ENCODE results near the gene ATOH1.

The ATOH1 gene

GRCh38 chr4:93802045-93802444 is 26.5 kb upstream of the ATOH1 start:
- Histone ChIP-seq H3K9me3 (ENCODE audit: control insufficient read depth, insufficient read depth, low read length) (no peaks in the 10 kb centered on the region), H3K79me2 (ENCODE audit: control insufficient read depth, low read length) (no peaks in the 10 kb centered on the region), H3K9me2 (replicated peaks; ENCODE audit: control insufficient read depth, low read length) (no peaks in the 10 kb centered on the region), H3K4me1 (ENCODE audit: control insufficient read depth, low read length) (no peaks in the 10 kb centered on the region), H4K20me1 (ENCODE audit: control insufficient read depth, insufficient read depth, low read depth, low read length) (no peaks in the 10 kb centered on the region), H3K4me2 (ENCODE audit: low read length) (no peak overlapping the region), H3K36me3 (ENCODE audit: control insufficient read depth, low read length) (no peaks in the 10 kb centered on the region), H3K27ac (ENCODE audit: low read depth, low read length) (no peak overlapping the region), H3F3A (ENCODE audit: control insufficient read depth, insufficient read depth) (no peaks in the 10 kb centered on the region), H3K27me3 (ENCODE audit: control insufficient read depth, low read length) (no peaks in the 10 kb centered on the region), H3K4me3 (ENCODE audit: low read length) (no peak overlapping the region)
- TF ChIP-seq EZH2phosphoT487 (IDR thresholded peaks at IDR 0.05; ENCODE audit: borderline replicate concordance, low read length) (no peak), CTCF (IDR thresholded peaks at IDR 0.05; ENCODE audit: low read depth, low read length, poor library complexity, severe bottlenecking) (no peak)

- Histone ChIP-seq H3K4me1 (ENCODE audit: control insufficient read depth, low read length) (no peaks in the 10 kb centered on the region; the same call in 1 of the 2 replicates), H3K36me3 (ENCODE audit: control insufficient read depth, low read length) (no peaks in the 10 kb centered on the region), H3K9me2 (replicated peaks; ENCODE audit: control insufficient read depth, low read length) (no peaks in the 10 kb centered on the region), H3K9me3 (ENCODE audit: control insufficient read depth, insufficient read depth, low read length) (no peaks in the 10 kb centered on the region), H3K4me3 (ENCODE audit: low read length) (no peak overlapping the region), H3K4me2 (ENCODE audit: low read length) (no peak overlapping the region), H3K27me3 (ENCODE audit: control insufficient read depth, low read length) (no peaks in the 10 kb centered on the region), H3K79me2 (ENCODE audit: control insufficient read depth, low read length) (no peaks in the 10 kb centered on the region), H3K27ac (ENCODE audit: low read depth, low read length) (no peak overlapping the region), H3F3A (ENCODE audit: control insufficient read depth, insufficient read depth) (no peaks in the 10 kb centered on the region), H4K20me1 (ENCODE audit: control insufficient read depth, insufficient read depth, low read depth, low read length) (no peaks in the 10 kb centered on the region)
- no peak for TF ChIP-seq EZH2phosphoT487 (IDR thresholded peaks at IDR 0.05; ENCODE audit: borderline replicate concordance, low read length)
- no peak for TF ChIP-seq CTCF (IDR thresholded peaks at IDR 0.05; ENCODE audit: low read depth, low read length, poor library complexity, severe bottlenecking)
Measured at GRCh38 chr4:93809773-93810172, 18.8 kb upstream of the ATOH1 start.

GRCh38 chr4:93810340-93810992 is 18.1 kb upstream of the ATOH1 start:
- TF ChIP-seq EZH2phosphoT487 (IDR thresholded peaks at IDR 0.05; ENCODE audit: borderline replicate concordance, low read length) (no peak), CTCF (IDR thresholded peaks at IDR 0.05; ENCODE audit: low read depth, low read length, poor library complexity, severe bottlenecking) (no peak)
- Histone ChIP-seq H3F3A (ENCODE audit: control insufficient read depth, insufficient read depth) (no peaks in the 10 kb centered on the region), H3K4me3 (ENCODE audit: low read length) (no peak overlapping the region), H3K9me2 (replicated peaks; ENCODE audit: control insufficient read depth, low read length) (no peaks in the 10 kb centered on the region), H3K4me2 (ENCODE audit: low read length) (no peak overlapping the region), H3K27ac (ENCODE audit: low read depth, low read length) (no peak overlapping the region), H3K27me3 (ENCODE audit: control insufficient read depth, low read length) (no peaks in the 10 kb centered on the region), H3K9me3 (ENCODE audit: control insufficient read depth, insufficient read depth, low read length) (no peaks in the 10 kb centered on the region), H3K79me2 (ENCODE audit: control insufficient read depth, low read length) (no peaks in the 10 kb centered on the region), H4K20me1 (ENCODE audit: control insufficient read depth, insufficient read depth, low read depth, low read length) (no peaks in the 10 kb centered on the region), H3K36me3 (ENCODE audit: control insufficient read depth, low read length) (no peaks in the 10 kb centered on the region), H3K4me1 (ENCODE audit: control insufficient read depth, low read length) (no peaks in the 10 kb centered on the region; the same call in 1 of the 2 replicates)
